HepG2 (cell line): ENCODE data around the gene DIPK1A. TPM values are rescaled to one million over a fixed set of nuclear protein-coding genes. Genes with fewer than 3 reads are reported as not detected.

ENCODE experiments used
- HOXA7 ChIP-seq: sonication (generic); formaldehyde crosslinking; IDR thresholded peaks from 2 replicates; pipeline ENCODE4 v1.8.1; 2022; ENCODE audit warnings: mild to moderate bottlenecking, missing genetic modification reagents, moderate library complexity
- IRX3 ChIP-seq: sonication (generic); formaldehyde crosslinking; IDR thresholded peaks from 2 replicates; pipeline ENCODE4 v1.8.1; 2023; ENCODE audit warnings: mild to moderate bottlenecking, low read depth, missing genetic modification reagents, borderline replicate concordance
- MAFK ChIP-seq, 2 experiments: IDR thresholded peaks in 1 of 2; conservative IDR thresholded peaks in 1 of 2; 2 replicates each; pipeline ENCODE4 v1.6.1; 2011; ENCODE audit warnings: improper control_type of control experiment in 2 of 2, low read length in 2 of 2
- MYC ChIP-seq: sonication (generic); formaldehyde crosslinking; IDR thresholded peaks from 2 replicates; pipeline ENCODE4 v1.9.0; 2021; ENCODE audit warnings: missing genetic modification reagents, borderline replicate concordance
- NCOR1 ChIP-seq: fragments of 200-600 bp; sonication (generic); IDR thresholded peaks from 2 replicates; pipeline ENCODE4 v1.7.0; 2017; ENCODE audit warnings: antibody characterized with exemption, low read length, borderline replicate concordance
- PAWR ChIP-seq: sonication (generic); formaldehyde crosslinking; IDR thresholded peaks from 2 replicates; pipeline ENCODE4 v1.4.0; 2020; ENCODE audit warnings: missing genetic modification reagents, mild to moderate bottlenecking, borderline replicate concordance
- THAP11 ChIP-seq: IDR thresholded peaks from 2 replicates; pipeline ENCODE4 v1.6.1; 2016; ENCODE audit warnings: missing biosample characterization, missing genetic modification reagents
- THYN1 ChIP-seq: sonication (generic); formaldehyde crosslinking; IDR thresholded peaks from 2 replicates; pipeline ENCODE4 v1.8.1; 2023; ENCODE audit warnings: low read depth, mild to moderate bottlenecking, moderate library complexity, missing genetic modification reagents, borderline replicate concordance
- TOE1 ChIP-seq: sonication (generic); formaldehyde crosslinking; IDR thresholded peaks from 2 replicates; pipeline ENCODE4 v1.4.0; 2020; ENCODE audit warnings: mild to moderate bottlenecking, missing genetic modification reagents
- ZBTB1 ChIP-seq: sonication (generic); formaldehyde crosslinking; IDR thresholded peaks from 2 replicates; pipeline ENCODE4 v1.4.0; 2020; ENCODE audit warnings: missing genetic modification reagents, borderline replicate concordance
- ZNF326 ChIP-seq: sonication (generic); formaldehyde crosslinking; IDR thresholded peaks from 2 replicates; pipeline ENCODE4 v1.4.0; 2020; ENCODE audit warnings: missing genetic modification reagents, borderline replicate concordance
- ZNF34 ChIP-seq: sonication (generic); formaldehyde crosslinking; IDR thresholded peaks from 2 replicates; pipeline ENCODE4 v1.4.0; 2020; ENCODE audit warnings: mild to moderate bottlenecking, missing genetic modification reagents, borderline replicate concordance
- ZNF747 ChIP-seq: sonication (generic); formaldehyde crosslinking; IDR thresholded peaks from 2 replicates; pipeline ENCODE4 v1.8.1; 2023; ENCODE audit warnings: missing genetic modification reagents, mild to moderate bottlenecking, borderline replicate concordance
- polyA plus RNA-seq, 8 experiments: library from polyadenylated mRNA; depleted of rRNA in 3 of 8; stranded (reverse) in 7 of 8; unstranded in 1 of 8; fragments of >200 nt; fragmentation: Illumina TruSeq in 4 of 8; extraction: Trizol in 4 of 8; gene quantifications; 2 replicates each; pipeline versions ENCODE4 v1.2.1 to v1.2.3, GENCODE V29; 2011 to 2016; ENCODE audit warnings: low read depth in 4 of 8, missing spikeins in 1 of 8, mixed read lengths in 1 of 8; ENCODE audit not compliant: insufficient read depth in 1 of 8
- total RNA-seq, 5 experiments: library from RNA; depleted of rRNA; stranded (reverse); fragments of >200 nt; fragmentation: Illumina TruSeq; extraction: Trizol; gene quantifications; 2 replicates each; pipeline ENCODE4 v1.2.3, GENCODE V29; 2016; ENCODE audit warnings: low read depth in 1 of 5
- TF ChIP-seq, protein P1 (sequence below): sonication (generic); formaldehyde crosslinking; IDR thresholded peaks from 2 replicates; pipeline ENCODE4 v1.8.0; 2022; ENCODE audit warnings: missing genetic modification reagents, low read depth, mild to moderate bottlenecking, borderline replicate concordance
- TF ChIP-seq, protein P2 (sequence below): IDR thresholded peaks from 2 replicates; pipeline ENCODE4 v1.6.1; 2016; ENCODE audit warnings: low read depth, borderline replicate concordance
- TF ChIP-seq, protein P3 (sequence below): sonication (generic); formaldehyde crosslinking; IDR thresholded peaks from 2 replicates; pipeline ENCODE4 v1.8.1; 2022; ENCODE audit warnings: low read depth, mild to moderate bottlenecking, missing genetic modification reagents
- TF ChIP-seq, protein P4 (sequence below): sonication (generic); formaldehyde crosslinking; conservative IDR thresholded peaks from 2 replicates; pipeline ENCODE4 v1.4.0; 2020; ENCODE audit warnings: missing genetic modification reagents
- TF ChIP-seq, protein P5 (sequence below): IDR thresholded peaks from 2 replicates; pipeline ENCODE4 v1.6.1; 2012; ENCODE audit warnings: low read length, improper control_type of control experiment

DIPK1A gene
- total and polyA plus RNA-seq, 2 of the 13 experiments (the other 11 are each of a cell fraction or from before 2014, with no cell fraction given): 8.4 TPM

- TF ChIP-seq HOXA7 (CRISPR knock-in tag) (no peak), MYC (CRISPR knock-in tag) (peak; percentile 100), ZNF326 (CRISPR knock-in tag) (no peak), NCOR1 (no peak), MAFK (conservative IDR thresholded peaks at IDR 0.05 in 1 of 2, IDR thresholded peaks at IDR 0.05 in 1 of 2; ENCODE audit: low read length in 2 of 2) (no peak), ZNF747 (no peak; the same call in 1 of the 2 replicates), THAP11 (CRISPR knock-in tag) (peak; percentile 93), IRX3 (peak; percentile 71; the same call in 1 of the 2 replicates), ZNF34 (CRISPR knock-in tag) (peak; percentile 52; the same call in 1 of the 2 replicates), ZBTB1 (CRISPR knock-in tag) (no peak), TOE1 (CRISPR knock-in tag) (peak; percentile 62; the same call in 1 of the 2 replicates), PAWR (CRISPR knock-in tag) (no peak), THYN1 (CRISPR knock-in tag) (no peak)
- TF ChIP-seq, protein P1, sequence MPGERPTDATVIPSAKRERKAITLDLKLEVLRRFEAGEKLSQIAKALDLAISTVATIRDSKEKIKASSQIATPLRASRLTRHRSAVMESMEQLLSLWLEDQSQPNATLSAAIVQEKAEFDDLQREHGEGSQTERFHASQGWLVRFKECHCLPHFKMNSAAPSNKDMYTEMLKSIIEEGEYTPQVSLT (CRISPR knock-in tag): peak; percentile 79; the same call in 1 of the 2 replicates
- TF ChIP-seq, protein P2, sequence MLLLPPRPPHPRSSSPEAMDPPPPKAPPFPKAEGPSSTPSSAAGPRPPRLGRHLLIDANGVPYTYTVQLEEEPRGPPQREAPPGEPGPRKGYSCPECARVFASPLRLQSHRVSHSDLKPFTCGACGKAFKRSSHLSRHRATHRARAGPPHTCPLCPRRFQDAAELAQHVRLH (CRISPR knock-in tag): peak; percentile 98
- TF ChIP-seq, protein P3, sequence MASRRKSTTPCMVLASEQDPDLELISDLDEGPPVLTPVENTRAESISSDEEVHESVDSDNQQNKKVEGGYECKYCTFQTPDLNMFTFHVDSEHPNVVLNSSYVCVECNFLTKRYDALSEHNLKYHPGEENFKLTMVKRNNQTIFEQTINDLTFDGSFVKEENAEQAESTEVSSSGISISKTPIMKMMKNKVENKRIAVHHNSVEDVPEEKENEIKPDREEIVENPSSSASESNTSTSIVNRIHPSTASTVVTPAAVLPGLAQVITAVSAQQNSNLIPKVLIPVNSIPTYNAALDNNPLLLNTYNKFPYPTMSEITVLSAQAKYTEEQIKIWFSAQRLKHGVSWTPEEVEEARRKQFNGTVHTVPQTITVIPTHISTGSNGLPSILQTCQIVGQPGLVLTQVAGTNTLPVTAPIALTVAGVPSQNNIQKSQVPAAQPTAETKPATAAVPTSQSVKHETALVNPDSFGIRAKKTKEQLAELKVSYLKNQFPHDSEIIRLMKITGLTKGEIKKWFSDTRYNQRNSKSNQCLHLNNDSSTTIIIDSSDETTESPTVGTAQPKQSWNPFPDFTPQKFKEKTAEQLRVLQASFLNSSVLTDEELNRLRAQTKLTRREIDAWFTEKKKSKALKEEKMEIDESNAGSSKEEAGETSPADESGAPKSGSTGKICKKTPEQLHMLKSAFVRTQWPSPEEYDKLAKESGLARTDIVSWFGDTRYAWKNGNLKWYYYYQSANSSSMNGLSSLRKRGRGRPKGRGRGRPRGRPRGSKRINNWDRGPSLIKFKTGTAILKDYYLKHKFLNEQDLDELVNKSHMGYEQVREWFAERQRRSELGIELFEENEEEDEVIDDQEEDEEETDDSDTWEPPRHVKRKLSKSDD (CRISPR knock-in tag): peak; percentile 94
- TF ChIP-seq, protein P4, sequence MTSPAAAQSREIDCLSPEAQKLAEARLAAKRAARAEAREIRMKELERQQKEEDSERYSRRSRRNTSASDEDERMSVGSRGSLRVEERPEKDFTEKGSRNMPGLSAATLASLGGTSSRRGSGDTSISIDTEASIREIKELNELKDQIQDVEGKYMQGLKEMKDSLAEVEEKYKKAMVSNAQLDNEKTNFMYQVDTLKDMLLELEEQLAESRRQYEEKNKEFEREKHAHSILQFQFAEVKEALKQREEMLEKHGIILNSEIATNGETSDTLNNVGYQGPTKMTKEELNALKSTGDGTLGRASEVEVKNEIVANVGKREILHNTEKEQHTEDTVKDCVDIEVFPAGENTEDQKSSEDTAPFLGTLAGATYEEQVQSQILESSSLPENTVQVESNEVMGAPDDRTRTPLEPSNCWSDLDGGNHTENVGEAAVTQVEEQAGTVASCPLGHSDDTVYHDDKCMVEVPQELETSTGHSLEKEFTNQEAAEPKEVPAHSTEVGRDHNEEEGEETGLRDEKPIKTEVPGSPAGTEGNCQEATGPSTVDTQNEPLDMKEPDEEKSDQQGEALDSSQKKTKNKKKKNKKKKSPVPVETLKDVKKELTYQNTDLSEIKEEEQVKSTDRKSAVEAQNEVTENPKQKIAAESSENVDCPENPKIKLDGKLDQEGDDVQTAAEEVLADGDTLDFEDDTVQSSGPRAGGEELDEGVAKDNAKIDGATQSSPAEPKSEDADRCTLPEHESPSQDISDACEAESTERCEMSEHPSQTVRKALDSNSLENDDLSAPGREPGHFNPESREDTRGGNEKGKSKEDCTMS (CRISPR knock-in tag): no peak
- TF ChIP-seq, protein P5, sequence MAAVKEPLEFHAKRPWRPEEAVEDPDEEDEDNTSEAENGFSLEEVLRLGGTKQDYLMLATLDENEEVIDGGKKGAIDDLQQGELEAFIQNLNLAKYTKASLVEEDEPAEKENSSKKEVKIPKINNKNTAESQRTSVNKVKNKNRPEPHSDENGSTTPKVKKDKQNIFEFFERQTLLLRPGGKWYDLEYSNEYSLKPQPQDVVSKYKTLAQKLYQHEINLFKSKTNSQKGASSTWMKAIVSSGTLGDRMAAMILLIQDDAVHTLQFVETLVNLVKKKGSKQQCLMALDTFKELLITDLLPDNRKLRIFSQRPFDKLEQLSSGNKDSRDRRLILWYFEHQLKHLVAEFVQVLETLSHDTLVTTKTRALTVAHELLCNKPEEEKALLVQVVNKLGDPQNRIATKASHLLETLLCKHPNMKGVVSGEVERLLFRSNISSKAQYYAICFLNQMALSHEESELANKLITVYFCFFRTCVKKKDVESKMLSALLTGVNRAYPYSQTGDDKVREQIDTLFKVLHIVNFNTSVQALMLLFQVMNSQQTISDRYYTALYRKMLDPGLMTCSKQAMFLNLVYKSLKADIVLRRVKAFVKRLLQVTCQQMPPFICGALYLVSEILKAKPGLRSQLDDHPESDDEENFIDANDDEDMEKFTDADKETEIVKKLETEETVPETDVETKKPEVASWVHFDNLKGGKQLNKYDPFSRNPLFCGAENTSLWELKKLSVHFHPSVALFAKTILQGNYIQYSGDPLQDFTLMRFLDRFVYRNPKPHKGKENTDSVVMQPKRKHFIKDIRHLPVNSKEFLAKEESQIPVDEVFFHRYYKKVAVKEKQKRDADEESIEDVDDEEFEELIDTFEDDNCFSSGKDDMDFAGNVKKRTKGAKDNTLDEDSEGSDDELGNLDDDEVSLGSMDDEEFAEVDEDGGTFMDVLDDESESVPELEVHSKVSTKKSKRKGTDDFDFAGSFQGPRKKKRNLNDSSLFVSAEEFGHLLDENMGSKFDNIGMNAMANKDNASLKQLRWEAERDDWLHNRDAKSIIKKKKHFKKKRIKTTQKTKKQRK: no peak
Observed at GRCh38 chr1:92831762-92832536, 129.3 kb downstream of the DIPK1A start, which contains the start of gene RPL5 (continued).
